CD4-positive, alpha-beta T cell (primary cell): ENCODE results near the gene SPTBN5. TPM values are rescaled to one million over a fixed set of nuclear protein-coding genes. Genes with fewer than 3 reads are reported as not detected.

Experiments
- ATAC-seq: fragments of 200-7000 bp; cut with Tn5 transposase; one replicate; pipeline ENCODE4 v1.10.0; 2022; ENCODE audit warnings: mild to moderate bottlenecking; ENCODE audit not compliant: poor library complexity
- CTCF ChIA-PET: fragments of 350-600 bp; sonication (Branson Sonifier 250); formaldehyde crosslinking; loops from one replicate; lab custom pipeline; 2021; ENCODE audit warnings: antibody characterized with exemption, inconsistent platforms; lab: Charles Lee
- POLR2A ChIA-PET: fragments of 350-600 bp; sonication (Branson Sonifier 250); formaldehyde crosslinking; loops from one replicate; lab custom pipeline; 2021; ENCODE audit warnings: antibody characterized with exemption, inconsistent platforms; lab: Charles Lee
- DNase-seq, 14 experiments: peaks; one replicate each; pipeline ENCODE4 v3.0.0-alpha.2; 2013 to 2020; ENCODE audit warnings: mixed read lengths in 2 of 14
- H3K27ac ChIP-seq, 2 donors: one replicate each; pipeline versions ENCODE4 v1.5.1 to v1.7.0; 2013; ENCODE audit warnings: low read length in 2 of 2, low read depth in 1 of 2, mild to moderate bottlenecking in 1 of 2
- H3K27me3 ChIP-seq, 2 experiments: 1 replicate in 1 of 2; 2 replicates in 1 of 2; pipeline versions ENCODE4 v1.6.1 to v1.7.0; 2013; ENCODE audit warnings: low read length in 2 of 2, control low read depth in 1 of 2, mild to moderate bottlenecking in 1 of 2, moderate library complexity in 1 of 2; ENCODE audit not compliant: insufficient read depth in 2 of 2, control insufficient read depth in 1 of 2
- H3K36me3 ChIP-seq: one replicate; pipeline ENCODE4 v1.6.1; 2013; ENCODE audit warnings: low read length, control low read depth; ENCODE audit not compliant: insufficient read depth
- H3K4me1 ChIP-seq: one replicate; pipeline ENCODE4 v1.6.1; 2013; ENCODE audit warnings: low read length, control low read depth; ENCODE audit not compliant: insufficient read depth
- H3K4me3 ChIP-seq: one replicate; pipeline ENCODE4 v1.5.1; 2013; ENCODE audit warnings: mild to moderate bottlenecking, low read length, moderate library complexity
- H3K9me3 ChIP-seq, 2 experiments: 1 replicate in 1 of 2; 2 replicates in 1 of 2; pipeline versions ENCODE4 v1.6.1 to v1.7.0; 2013; ENCODE audit warnings: low read length in 2 of 2, mild to moderate bottlenecking in 2 of 2, control low read depth in 1 of 2, moderate library complexity in 1 of 2; ENCODE audit not compliant: control insufficient read depth in 1 of 2, insufficient read depth in 1 of 2
- H3K27ac Mint-ChIP-seq: one replicate; pipeline ENCODE4 v1.8.0; 2020; ENCODE audit warnings: mixed read lengths
- H3K27me3 Mint-ChIP-seq: one replicate; pipeline ENCODE4 v1.8.0; 2021; ENCODE audit warnings: mixed read lengths
- H3K36me3 Mint-ChIP-seq: one replicate; pipeline ENCODE4 v1.8.0; 2021; ENCODE audit warnings: low read depth, mixed read lengths
- H3K4me1 Mint-ChIP-seq: one replicate; pipeline ENCODE4 v1.8.0; 2021; ENCODE audit warnings: low read depth, mixed read lengths
- H3K4me3 Mint-ChIP-seq: one replicate; pipeline ENCODE4 v1.8.0; 2020; ENCODE audit warnings: mild to moderate bottlenecking, mixed read lengths
- H3K9me3 Mint-ChIP-seq: one replicate; pipeline ENCODE4 v1.8.0; 2020; ENCODE audit warnings: mixed read lengths
- CTCF ChIP-seq: fragments of 200-600 bp; IDR thresholded peaks from one replicate; pipeline ENCODE4 v1.8.0; 2022; ENCODE audit warnings: antibody characterized with exemption, mild to moderate bottlenecking
- intact Hi-C, 2 experiments: fragments of 100-400 bp; cut with DNase I in 1 of 2; cut with micrococcal nuclease in 1 of 2; formaldehyde crosslinking; loops; one replicate each; pipeline versions ENCODE4 v1.15.1 to v1.9.0; 2023 to 2025; cut with DNase I, micrococcal nuclease
- total RNA-seq, 174 experiments: library from RNA in 2 of 174; stranded (reverse) in 2 of 174; gene quantifications; one replicate each; pipeline ENCODE4 v1.2.3 and lab custom pipeline; 2021 to 2026

The SPTBN5 gene
- total RNA-seq, 2 experiments from 2014 or later, result 2.2 to 2.3 TPM

- H3K9me3 ChIP-seq, result no peaks in the 10 kb centered on the region
- peak; percentile 28 for ATAC-seq
- intact Hi-C loops, result loop anchor here in 1 of 2 experiments (2.0 to 5.0 kb wide), 5 partner anchors 55 to 425 kb away; partner anchors contain the start of genes EHD4, NDUFAF1, RTF1 and TYRO3
- Mint-ChIP-seq H3K4me1 (peaks cover 22% of the 10 kb centered on the region), H3K27ac (peak overlapping the region; percentile 87), H3K9me3 (no peaks in the 10 kb centered on the region), H3K4me3 (peak overlapping the region; percentile 90), H3K27me3 (no peaks in the 10 kb centered on the region), H3K36me3 (peaks cover 38% of the 10 kb centered on the region)
- TF ChIP-seq CTCF, result peak; percentile 31
- ChIA-PET CTCF (interaction anchor here (1.0 to 2.9 kb wide), 2 partner anchors 15 to 54 kb away, joined by 3 to 19 read pairs; partner anchors contain the start of gene MAPKBP1), POLR2A (interaction anchor here (0.6 to 3.4 kb wide), 10 partner anchors 16 to 145 kb away, joined by 3 to 25 read pairs (median 4); partner anchors contain the start of genes EHD4 and MAPKBP1)
- H3K36me3 ChIP-seq, result peaks cover 33% of the 10 kb centered on the region
- DNase-seq, result peak in 7 of 14 experiments; percentile 10 to 72 (median 33)
- peak overlapping the region in 1 of 2 donors; percentile 64 for H3K27ac ChIP-seq
- H3K27me3 ChIP-seq, result no peaks in the 10 kb centered on the region
- peaks cover 45% of the 10 kb centered on the region for H3K4me1 ChIP-seq
- H3K4me3 ChIP-seq, result peak overlapping the region; percentile 92
Measured at GRCh38 chr15:41827290-41827879, 66.5 kb downstream of the SPTBN5 start.

- Mint-ChIP-seq H3K27me3 (no peaks in the 10 kb centered on the region), H3K27ac (peak overlapping the region; percentile 50), H3K4me1 (peaks cover 8% of the 10 kb centered on the region), H3K9me3 (no peaks in the 10 kb centered on the region), H3K4me3 (peak overlapping the region; percentile 90), H3K36me3 (peaks cover 32% of the 10 kb centered on the region)
- peaks cover 37% of the 10 kb centered on the region for H3K36me3 ChIP-seq
- DNase-seq (no peak), ATAC-seq (no peak)
- H3K27me3 ChIP-seq, result no peaks in the 10 kb centered on the region
- CTCF ChIA-PET, result interaction anchor here (1.5 to 2.9 kb wide), 2 partner anchors 52 to 78 kb away, joined by 4 to 19 read pairs; partner anchors contain the start of gene MAPKBP1
- no peak for TF ChIP-seq CTCF
- peaks cover 29% of the 10 kb centered on the region for H3K4me1 ChIP-seq
- no peaks in the 10 kb centered on the region for H3K9me3 ChIP-seq
- no peak overlapping the region for H3K4me3 ChIP-seq
- H3K27ac ChIP-seq, result no peak overlapping the region
- POLR2A ChIA-PET, result interaction anchor here (1.6 to 3.4 kb wide), 2 partner anchors 29 to 52 kb away, joined by 6 to 25 read pairs; partner anchors contain the start of gene MAPKBP1
- intact Hi-C loops, result loop anchor here in 1 of 2 experiments (2.0 to 5.0 kb wide), 5 partner anchors 53 to 424 kb away; partner anchors contain the start of genes EHD4, NDUFAF1, RTF1 and TYRO3
Measured at GRCh38 chr15:41825572-41826535, 68.0 kb downstream of the SPTBN5 start.

GRCh38 chr15:41825145-41825544, 68.7 kb downstream of the SPTBN5 start:
- ATAC-seq, result no peak
- H3K27ac ChIP-seq, result no peak overlapping the region
- H3K36me3 ChIP-seq, result peaks cover 37% of the 10 kb centered on the region
- H3K4me1 Mint-ChIP-seq, result peaks cover 8% of the 10 kb centered on the region
- H3K27me3 ChIP-seq, result no peaks in the 10 kb centered on the region
- POLR2A ChIA-PET, result no interaction called here
- H3K27ac Mint-ChIP-seq, result no peak overlapping the region
- H3K4me3 ChIP-seq, result no peak overlapping the region
- no peaks in the 10 kb centered on the region for H3K9me3 Mint-ChIP-seq
- no peak for DNase-seq
- intact Hi-C loops, result loop anchor here in 1 of 2 experiments (5.0 kb wide), 4 partner anchors 147 to 423 kb away; partner anchors contain the start of genes EHD4, NDUFAF1, RTF1 and TYRO3
- CTCF ChIA-PET, result interaction anchor here (1.5 kb wide), 1 partner anchor 79 kb away, joined by 4 read pairs; no protein-coding TSS in a partner anchor
- H3K36me3 Mint-ChIP-seq, result peaks cover 37% of the 10 kb centered on the region
- peaks cover 22% of the 10 kb centered on the region for H3K4me1 ChIP-seq
- TF ChIP-seq CTCF, result no peak
- no peaks in the 10 kb centered on the region for H3K27me3 Mint-ChIP-seq
- H3K9me3 ChIP-seq, result no peaks in the 10 kb centered on the region
- H3K4me3 Mint-ChIP-seq, result peak overlapping the region; percentile 45
